Erythroblast (primary cell): ENCODE data around the gene ERVFRD-1.
"Not testable (repeated sequence)": the region's sequence is repeated elsewhere in the genome, so short reads cannot be mapped to it uniquely, and the experiment has no call there.

Experiments used
- GATA1 ChIP-seq: IDR thresholded peaks from 2 replicates; pipeline ENCODE4 v1.6.1; 2011; ENCODE audit warnings: low read depth, mild to moderate bottlenecking, control low read depth, low read length, moderate library complexity
- POLR2A ChIP-seq: IDR thresholded peaks from 2 replicates; pipeline ENCODE4 v1.6.1; 2011; ENCODE audit warnings: mild to moderate bottlenecking, low read length

DNA sequence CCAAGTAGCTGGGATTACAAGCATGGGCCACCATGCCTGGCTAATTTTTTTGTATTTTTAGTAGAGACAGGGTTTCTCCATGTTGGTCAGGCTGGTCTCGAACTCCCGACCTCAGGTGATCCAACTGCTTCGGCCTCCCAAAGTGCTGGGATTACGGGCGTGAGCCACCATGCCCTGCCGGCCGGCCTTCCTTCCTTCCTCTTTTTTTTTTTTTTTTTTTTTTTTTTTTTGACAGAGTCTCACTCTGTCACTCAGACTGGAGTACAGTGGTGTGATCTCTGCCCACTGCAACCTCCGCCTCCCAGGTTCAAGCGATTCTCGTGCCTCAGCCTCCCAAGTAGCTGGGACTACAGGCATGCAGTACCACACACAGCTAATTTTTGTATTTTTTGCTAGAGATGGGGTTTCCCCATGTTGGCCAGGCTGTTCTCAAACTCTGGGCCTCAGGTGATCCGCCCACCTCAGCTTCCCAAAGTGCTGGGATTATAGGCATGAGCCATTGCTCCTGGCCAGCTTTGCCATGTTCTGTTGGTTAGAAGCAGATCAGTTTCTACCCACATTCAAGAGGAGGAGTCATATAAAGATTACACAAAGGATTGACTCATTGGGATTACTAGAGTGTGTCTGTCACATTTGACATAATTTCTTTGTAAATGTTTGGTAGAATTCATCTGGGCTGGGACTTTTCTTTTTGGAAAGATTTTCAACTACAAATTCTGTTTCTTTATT is 4.4 kb upstream of the ERVFRD-1 start:
- not testable (repeated sequence) for TF ChIP-seq POLR2A, GATA1
